ENCODE results near the gene OVCA2. TPM values are rescaled to one million over a fixed set of nuclear protein-coding genes. Genes with fewer than 3 reads are reported as not detected.

OVCA2 gene
- total and polyA plus RNA-seq, 12 donors, result 15.3 to 47.5 (median 17.7) TPM

- Histone ChIP-seq H3K4me3 (peak overlapping the region in 1 of 10 donors; percentile 1), H3K27me3 (no peaks in the 10 kb centered on the region), H3K27ac (peak overlapping the region; percentile 72 to 97 (median 92)), H3K36me3 (peaks cover 0 to 63% (median 3%) of the 10 kb centered on the region in 9 donors), H3K9me3 (no peaks in the 10 kb centered on the region), H3K4me1 (peaks cover 50 to 98% (median 88%) of the 10 kb centered on the region in 9 donors)
- intact Hi-C loops (cut with DNase I), result no loop called here
- DNase-seq (peak in 1 of 2 donors; percentile 83), ATAC-seq (peak; percentile 14 to 65 (median 44))
- WGBS, 2 donors, result 40 to 53% methylated on average over 31 of the region's 31 CpGs
- no peak for TF ChIP-seq CTCF (IDR thresholded peaks at IDR 0.05)
Measured at GRCh38 chr17:2071455-2072281, 29.8 kb downstream of the OVCA2 start.

- intact Hi-C loops (cut with DNase I), result no loop called here
- H3K9me3 ChIP-seq, result no peaks in the 10 kb centered on the region
- H3K36me3 ChIP-seq, result peaks cover 0 to 73% (median 0%) of the 10 kb centered on the region in 9 donors
- no peaks in the 10 kb centered on the region for H3K27me3 ChIP-seq
- DNase-seq (no peak), ATAC-seq (peak in 7 of 8 donors; percentile 13 to 42 (median 25))
- WGBS, 2 donors, result 59 to 60% methylated on average over 10 of the region's 10 CpGs
- no peak overlapping the region for H3K4me3 ChIP-seq
- peaks cover 36 to 81% (median 70%) of the 10 kb centered on the region in 9 donors for H3K4me1 ChIP-seq
- peak overlapping the region; percentile 73 to 97 (median 92) for H3K27ac ChIP-seq
- TF ChIP-seq CTCF (IDR thresholded peaks at IDR 0.05), result no peak
Measured at GRCh38 chr17:2074919-2075318, 33.1 kb downstream of the OVCA2 start.

GRCh38 chr17:2075336-2076086 lies 33.7 kb downstream of the OVCA2 start:
- ATAC-seq (peak; percentile 64 to 83 (median 72)), DNase-seq (peak in 1 of 2 donors; percentile 58)
- Histone ChIP-seq H3K27ac (peak overlapping the region; percentile 60 to 97 (median 92)), H3K27me3 (no peaks in the 10 kb centered on the region), H3K36me3 (peaks cover 0 to 77% (median 4%) of the 10 kb centered on the region in 9 donors), H3K9me3 (no peaks in the 10 kb centered on the region), H3K4me3 (no peak overlapping the region), H3K4me1 (peaks cover 35 to 75% (median 65%) of the 10 kb centered on the region in 9 donors)
- TF ChIP-seq CTCF (IDR thresholded peaks at IDR 0.05), result peak in 4 of 9 donors; percentile 11 to 28 (median 18)
- intact Hi-C loops (cut with DNase I), result no loop called here
- WGBS, 2 donors, result 50 to 52% methylated on average over 13 of the region's 13 CpGs
